Left ventricle myocardium inferior (tissue), 1 donor: Measurements from ENCODE around the gene TSEN2. TPM values are rescaled to one million over a fixed set of nuclear protein-coding genes. Genes with fewer than 3 reads are reported as not detected.

Source experiments
- DNase-seq: peaks from one replicate; pipeline ENCODE4 v3.0.0-alpha.2; 2020
- H3K27ac ChIP-seq: fragments of 200-600 bp; replicated peaks from 2 replicates; pipeline ENCODE4 v1.8.0; 2021
- H3K27me3 ChIP-seq: fragments of 200-600 bp; 2 replicates; pipeline ENCODE4 v1.8.0; 2021; ENCODE audit warnings: low read depth
- H3K36me3 ChIP-seq: fragments of 200-600 bp; 2 replicates; pipeline ENCODE4 v1.8.0; 2021
- H3K4me1 ChIP-seq: fragments of 200-600 bp; 2 replicates; pipeline ENCODE4 v1.8.0; 2021
- H3K4me3 ChIP-seq: fragments of 200-600 bp; 2 replicates; pipeline ENCODE4 v1.8.0; 2021; ENCODE audit warnings: mild to moderate bottlenecking, moderate library complexity
- H3K9me3 ChIP-seq: fragments of 200-600 bp; replicated peaks from 2 replicates; pipeline ENCODE4 v1.8.0; 2021
- intact Hi-C: fragments of 100-400 bp; cut with micrococcal nuclease; formaldehyde crosslinking; loops from one replicate; pipeline ENCODE4 v1.11.0; 2022
- total RNA-seq: library from RNA; stranded (reverse); fragmentation: NEBNext Ultra II Directional; extraction: Animal tissue kit (Norgen Biotek cat#: 25700); gene quantifications from one replicate; pipeline ENCODE4 v1.2.1, GENCODE V29; 2021
- TF ChIP-seq, protein P1 (sequence below): fragments of 200-600 bp; IDR thresholded peaks from 2 replicates; pipeline ENCODE4 v1.8.0; 2021; ENCODE audit warnings: antibody characterized with exemption, mild to moderate bottlenecking, borderline replicate concordance
- donor health status: DM: no; HTN: yes; CAD: no; lungs with severe emphysema.

The TSEN2 gene
- total RNA-seq, 1 donor from 2014 or later, result 22.5 TPM

DNA sequence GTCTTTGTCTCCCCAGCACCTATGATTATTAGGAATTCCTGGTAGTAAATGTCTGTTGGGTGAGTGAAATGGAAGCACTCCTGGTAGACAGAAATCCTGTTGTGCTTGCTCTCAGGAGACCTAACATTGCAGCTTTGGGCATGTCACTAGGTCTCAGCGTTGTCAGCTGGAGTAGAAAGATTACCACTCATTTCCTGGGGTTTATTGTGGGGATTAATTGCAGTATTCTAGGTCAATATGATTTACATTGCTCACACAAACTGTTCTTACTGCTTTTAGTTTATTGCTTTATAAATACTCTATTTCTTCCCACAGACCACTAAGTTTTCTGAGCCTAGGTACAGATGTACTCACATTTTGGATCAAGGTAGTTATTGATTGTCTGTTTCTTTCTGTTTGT, 5.1 kb downstream of the TSEN2 start:
- DNase-seq, result no peak
- Histone ChIP-seq H3K27ac (no peak overlapping the region), H3K4me3 (no peak overlapping the region), H3K36me3 (peaks cover 36% of the 10 kb centered on the region), H3K27me3 (no peaks in the 10 kb centered on the region), H3K9me3 (no peaks in the 10 kb centered on the region), H3K4me1 (peaks cover 30% of the 10 kb centered on the region)
- TF ChIP-seq, protein P1, sequence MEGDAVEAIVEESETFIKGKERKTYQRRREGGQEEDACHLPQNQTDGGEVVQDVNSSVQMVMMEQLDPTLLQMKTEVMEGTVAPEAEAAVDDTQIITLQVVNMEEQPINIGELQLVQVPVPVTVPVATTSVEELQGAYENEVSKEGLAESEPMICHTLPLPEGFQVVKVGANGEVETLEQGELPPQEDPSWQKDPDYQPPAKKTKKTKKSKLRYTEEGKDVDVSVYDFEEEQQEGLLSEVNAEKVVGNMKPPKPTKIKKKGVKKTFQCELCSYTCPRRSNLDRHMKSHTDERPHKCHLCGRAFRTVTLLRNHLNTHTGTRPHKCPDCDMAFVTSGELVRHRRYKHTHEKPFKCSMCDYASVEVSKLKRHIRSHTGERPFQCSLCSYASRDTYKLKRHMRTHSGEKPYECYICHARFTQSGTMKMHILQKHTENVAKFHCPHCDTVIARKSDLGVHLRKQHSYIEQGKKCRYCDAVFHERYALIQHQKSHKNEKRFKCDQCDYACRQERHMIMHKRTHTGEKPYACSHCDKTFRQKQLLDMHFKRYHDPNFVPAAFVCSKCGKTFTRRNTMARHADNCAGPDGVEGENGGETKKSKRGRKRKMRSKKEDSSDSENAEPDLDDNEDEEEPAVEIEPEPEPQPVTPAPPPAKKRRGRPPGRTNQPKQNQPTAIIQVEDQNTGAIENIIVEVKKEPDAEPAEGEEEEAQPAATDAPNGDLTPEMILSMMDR, result no peak
- intact Hi-C loops, result no loop called here

DNA sequence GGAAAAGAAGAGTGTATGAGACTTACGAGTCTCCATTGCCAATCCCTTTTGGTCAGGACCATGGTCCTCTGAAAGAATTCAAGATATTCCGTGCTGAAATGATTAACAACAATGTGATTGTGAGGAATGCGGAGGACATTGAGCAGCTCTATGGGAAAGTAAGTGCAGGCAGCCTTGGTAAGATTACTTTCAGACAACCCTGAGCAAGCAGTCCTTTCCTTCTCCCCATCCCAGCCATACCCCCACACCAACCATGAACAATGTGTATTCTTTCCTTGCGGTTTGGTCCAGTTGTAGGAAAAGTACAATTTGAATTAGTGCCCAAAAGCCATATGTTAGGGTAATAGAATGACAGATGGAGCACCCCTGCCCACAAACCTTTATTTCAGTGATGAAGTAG, 5.6 kb downstream of the TSEN2 start:
- TF ChIP-seq, protein P1, result no peak
- Histone ChIP-seq H3K4me1 (peaks cover 25% of the 10 kb centered on the region), H3K4me3 (no peak overlapping the region), H3K36me3 (peaks cover 41% of the 10 kb centered on the region), H3K27me3 (no peaks in the 10 kb centered on the region), H3K9me3 (no peaks in the 10 kb centered on the region), H3K27ac (no peak overlapping the region)
- intact Hi-C loops, result no loop called here
- no peak for DNase-seq

DNA sequence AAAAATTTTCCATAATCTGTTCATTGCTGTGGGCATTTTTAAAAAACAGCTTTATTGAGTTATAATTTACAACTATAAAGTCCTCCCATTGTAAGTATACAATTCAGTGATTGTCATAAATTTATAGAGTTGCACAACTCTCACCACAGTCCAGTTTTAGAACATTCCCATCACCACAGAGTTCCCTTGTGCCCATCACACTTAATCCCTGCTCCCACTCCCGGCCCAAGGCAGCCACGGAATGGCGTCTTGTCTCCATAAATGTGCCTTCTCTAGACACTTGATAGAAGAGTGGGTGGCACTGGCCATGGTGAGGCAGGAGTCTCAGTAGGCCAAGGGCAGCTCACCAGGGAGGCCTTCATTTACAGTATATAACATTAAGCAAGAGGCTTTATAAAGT, 6.3 kb downstream of the TSEN2 start:
- Histone ChIP-seq H3K4me1 (peaks cover 18% of the 10 kb centered on the region), H3K27ac (no peak overlapping the region), H3K4me3 (no peak overlapping the region), H3K9me3 (no peaks in the 10 kb centered on the region), H3K27me3 (no peaks in the 10 kb centered on the region), H3K36me3 (peaks cover 48% of the 10 kb centered on the region)
- TF ChIP-seq, protein P1, result no peak
- no peak for DNase-seq
- intact Hi-C loops, result no loop called here

DNA sequence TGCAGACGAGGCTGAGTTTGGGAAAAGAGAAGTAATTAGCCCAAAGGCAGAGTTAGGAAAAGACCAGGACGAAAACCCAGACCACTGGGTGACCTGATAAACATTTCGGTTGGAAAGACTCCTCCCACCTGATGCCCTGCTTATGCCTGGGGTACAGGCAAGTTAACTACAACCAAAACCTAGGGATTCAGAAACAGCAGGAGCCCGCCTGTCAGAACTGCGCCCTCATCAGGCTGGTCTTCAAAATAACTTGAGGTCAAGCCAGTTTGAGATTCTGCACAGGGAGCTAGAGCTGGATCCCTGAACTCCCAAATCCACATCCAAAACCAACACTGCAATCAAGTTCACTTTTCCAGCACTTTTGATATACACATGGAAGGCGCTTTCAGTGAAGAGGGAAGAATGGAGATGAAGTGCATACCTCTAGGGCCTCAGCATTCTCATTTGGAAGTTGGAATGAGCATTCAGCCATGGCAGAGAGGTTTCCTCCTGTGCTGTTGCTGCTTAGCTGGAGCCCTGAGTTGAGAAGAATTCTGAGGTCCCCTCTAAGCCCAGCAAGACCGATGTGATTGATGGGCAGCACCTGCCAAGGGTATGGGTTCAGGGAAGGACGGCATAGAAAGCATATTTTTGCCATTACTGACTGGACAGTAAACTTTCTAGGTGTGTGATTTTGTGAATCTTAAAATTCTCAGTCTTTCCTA, 11.6 kb downstream of the TSEN2 start:
- no peak for DNase-seq
- Histone ChIP-seq H3K27me3 (no peaks in the 10 kb centered on the region), H3K27ac (no peak overlapping the region), H3K9me3 (no peaks in the 10 kb centered on the region), H3K4me1 (no peaks in the 10 kb centered on the region), H3K36me3 (peaks cover 95% of the 10 kb centered on the region), H3K4me3 (no peak overlapping the region)
- intact Hi-C loops, result no loop called here
- TF ChIP-seq, protein P1, result no peak

DNA sequence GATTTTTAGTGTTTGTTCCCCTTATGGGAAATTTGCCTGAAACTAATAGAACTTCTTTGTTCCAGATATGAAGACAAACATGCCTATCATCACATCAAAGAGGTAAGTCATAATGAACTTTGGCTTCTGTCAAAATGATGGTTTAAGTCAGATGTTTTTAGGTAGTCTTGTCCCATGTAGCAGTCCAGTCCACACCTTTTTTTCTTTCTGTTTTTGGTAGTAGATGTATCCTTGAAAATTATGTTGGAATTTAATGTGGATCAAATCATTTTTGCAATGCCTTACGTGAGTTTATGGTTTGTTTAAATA, 12.1 kb downstream of the TSEN2 start:
- intact Hi-C loops, result no loop called here
- H3K27me3 ChIP-seq, result no peaks in the 10 kb centered on the region
- no peak overlapping the region for H3K4me3 ChIP-seq
- no peaks in the 10 kb centered on the region for H3K9me3 ChIP-seq
- DNase-seq, result no peak
- peaks cover 92% of the 10 kb centered on the region for H3K36me3 ChIP-seq
- no peak overlapping the region for H3K27ac ChIP-seq
- TF ChIP-seq, protein P1, result no peak
- peaks cover 2% of the 10 kb centered on the region for H3K4me1 ChIP-seq
